Upper lobe of left lung (tissue), 4 donors: ENCODE data around the gene PLCB1.

Experiments used
- CTCF ChIP-seq, 6 experiments: fragments of 450-650 bp in 4 of 6; fragments of 200-600 bp in 2 of 6; sonication (generic) in 2 of 6; IDR thresholded peaks; one replicate each; pipeline ENCODE4 v1.5.1; 2016 to 2019; ENCODE audit warnings: antibody characterized with exemption in 6 of 6
- POLR2A ChIP-seq, 4 donors: fragments of 450-650 bp; IDR thresholded peaks; one replicate each; pipeline ENCODE4 v1.5.1; 2016 to 2017; ENCODE audit warnings: antibody characterized with exemption in 4 of 4, mild to moderate bottlenecking in 2 of 4
- POLR2AphosphoS5 ChIP-seq, 2 donors: sonication (generic); formaldehyde crosslinking; IDR thresholded peaks; one replicate each; pipeline ENCODE4 v1.5.1; 2017; ENCODE audit warnings: antibody characterized with exemption in 2 of 2

GRCh38 chr20:8782804-8783203 lies 650.7 kb downstream of the PLCB1 start:
- TF ChIP-seq CTCF (IDR thresholded peaks at IDR 0.05) (no peak), POLR2AphosphoS5 (IDR thresholded peaks at IDR 0.05) (no peak), POLR2A (IDR thresholded peaks at IDR 0.05) (no peak)
